ENCODE data around the gene RRM1.
"Not testable (repeated sequence)": the region's sequence is repeated elsewhere in the genome, so short reads cannot be mapped to it uniquely, and the experiment has no call there.

RRM1 gene

DNA sequence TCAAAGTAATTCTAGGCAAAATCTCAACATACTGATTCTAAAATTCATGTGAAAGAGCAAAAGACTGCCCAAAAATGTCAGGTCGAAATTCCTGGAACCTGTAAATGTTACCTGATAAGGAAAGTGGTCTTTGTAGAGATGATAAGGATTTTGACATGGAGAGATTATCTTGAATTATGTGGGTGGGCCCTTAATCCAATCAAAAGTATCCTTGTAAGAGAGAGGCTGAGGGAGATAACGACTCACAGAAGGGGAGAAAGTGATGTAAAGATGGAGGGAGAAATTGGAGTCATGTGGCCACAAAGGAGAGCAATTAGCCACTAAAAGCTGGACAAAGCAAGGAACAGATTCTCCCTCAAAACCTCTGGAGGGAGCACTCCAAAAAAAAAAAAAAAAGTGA lies 20.5 kb downstream of the RRM1 start:
- Histone ChIP-seq H3K9me3 (no peaks in the 10 kb centered on the region), H3K4me3 (ENCODE audit: low read depth, low read length) (no peak overlapping the region), H3K36me3 (no peaks in the 10 kb centered on the region; the same call in 1 of the 2 replicates), H3K27me3 (no peaks in the 10 kb centered on the region), H3K4me1 (no peaks in the 10 kb centered on the region)
- DNase-seq = no peak
- TF ChIP-seq, protein P1, sequence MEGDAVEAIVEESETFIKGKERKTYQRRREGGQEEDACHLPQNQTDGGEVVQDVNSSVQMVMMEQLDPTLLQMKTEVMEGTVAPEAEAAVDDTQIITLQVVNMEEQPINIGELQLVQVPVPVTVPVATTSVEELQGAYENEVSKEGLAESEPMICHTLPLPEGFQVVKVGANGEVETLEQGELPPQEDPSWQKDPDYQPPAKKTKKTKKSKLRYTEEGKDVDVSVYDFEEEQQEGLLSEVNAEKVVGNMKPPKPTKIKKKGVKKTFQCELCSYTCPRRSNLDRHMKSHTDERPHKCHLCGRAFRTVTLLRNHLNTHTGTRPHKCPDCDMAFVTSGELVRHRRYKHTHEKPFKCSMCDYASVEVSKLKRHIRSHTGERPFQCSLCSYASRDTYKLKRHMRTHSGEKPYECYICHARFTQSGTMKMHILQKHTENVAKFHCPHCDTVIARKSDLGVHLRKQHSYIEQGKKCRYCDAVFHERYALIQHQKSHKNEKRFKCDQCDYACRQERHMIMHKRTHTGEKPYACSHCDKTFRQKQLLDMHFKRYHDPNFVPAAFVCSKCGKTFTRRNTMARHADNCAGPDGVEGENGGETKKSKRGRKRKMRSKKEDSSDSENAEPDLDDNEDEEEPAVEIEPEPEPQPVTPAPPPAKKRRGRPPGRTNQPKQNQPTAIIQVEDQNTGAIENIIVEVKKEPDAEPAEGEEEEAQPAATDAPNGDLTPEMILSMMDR (IDR thresholded peaks at IDR 0.05; ENCODE audit: low read depth, low read length) = no peak

DNA sequence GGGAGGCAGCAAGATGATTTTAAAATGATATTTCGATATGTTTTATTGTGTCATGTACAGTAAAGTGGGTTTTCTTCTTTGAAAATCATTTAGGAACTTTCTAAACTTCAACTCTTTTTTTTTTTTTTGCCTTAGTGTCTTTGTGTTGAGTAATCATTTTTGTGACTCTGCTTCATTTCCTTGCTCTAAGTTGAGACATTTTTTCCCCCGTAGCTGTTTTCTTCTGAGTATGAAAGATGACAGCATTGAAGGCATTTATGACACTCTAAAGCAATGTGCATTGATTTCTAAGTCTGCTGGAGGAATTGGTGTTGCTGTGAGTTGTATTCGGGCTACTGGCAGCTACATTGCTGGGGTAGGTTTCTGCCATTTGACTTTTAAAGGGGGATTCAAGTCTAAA lies 23.5 kb downstream of the RRM1 start:
- TF ChIP-seq, protein P1 (IDR thresholded peaks at IDR 0.05; ENCODE audit: low read depth, low read length) = no peak
- Histone ChIP-seq H3K4me3 (ENCODE audit: low read depth, low read length) (no peak overlapping the region), H3K9me3 (no peaks in the 10 kb centered on the region), H3K4me1 (no peaks in the 10 kb centered on the region), H3K36me3 (peaks cover 8% of the 10 kb centered on the region), H3K27me3 (no peaks in the 10 kb centered on the region)
- no peak for DNase-seq

DNA sequence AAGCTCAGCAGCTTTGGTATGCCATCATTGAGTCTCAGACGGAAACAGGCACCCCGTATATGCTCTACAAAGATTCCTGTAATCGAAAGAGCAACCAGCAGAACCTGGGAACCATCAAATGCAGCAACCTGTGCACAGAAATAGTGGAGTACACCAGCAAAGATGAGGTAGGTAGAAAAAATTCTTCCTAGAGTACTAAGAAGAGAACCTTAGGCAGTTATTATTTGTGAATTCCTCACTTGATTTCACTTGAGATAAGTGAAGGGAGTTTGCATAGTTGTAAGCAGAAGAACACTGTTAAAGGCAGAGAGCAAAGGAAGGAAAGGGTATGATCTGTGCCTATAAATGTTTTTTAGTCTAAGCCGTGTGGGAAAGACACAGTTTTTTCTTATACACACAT lies 28.6 kb downstream of the RRM1 start:
- Histone ChIP-seq H3K27me3 (no peaks in the 10 kb centered on the region), H3K9me3 (no peaks in the 10 kb centered on the region), H3K36me3 (peaks cover 16% of the 10 kb centered on the region), H3K4me3 (ENCODE audit: low read depth, low read length) (no peak overlapping the region), H3K4me1 (no peaks in the 10 kb centered on the region)
- DNase-seq = no peak
- TF ChIP-seq, protein P1 (IDR thresholded peaks at IDR 0.05; ENCODE audit: low read depth, low read length) = no peak

DNA sequence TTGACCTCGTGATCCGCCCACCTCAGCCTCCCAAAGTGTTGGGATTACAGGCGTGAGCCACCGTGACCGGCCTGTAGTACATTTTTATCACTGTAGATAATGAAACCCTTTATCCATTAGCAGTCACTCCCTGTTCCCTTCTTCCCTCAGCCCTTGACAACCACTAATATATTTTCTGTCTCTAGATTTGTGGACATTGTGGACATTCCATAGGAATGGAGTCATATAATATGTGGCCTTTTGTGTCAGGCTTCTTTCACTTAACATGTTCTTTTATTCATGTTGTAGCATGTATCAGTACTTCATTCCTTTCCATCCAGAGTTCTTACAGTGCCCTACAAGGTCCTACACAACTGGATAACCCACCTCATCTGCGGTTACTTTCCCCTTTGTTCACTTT lies 30.5 kb downstream of the RRM1 start:
- peaks cover 16% of the 10 kb centered on the region; the same call in 1 of the 2 replicates for H3K36me3 ChIP-seq
- no peaks in the 10 kb centered on the region for H3K4me1 ChIP-seq
- no peaks in the 10 kb centered on the region for H3K9me3 ChIP-seq
- TF ChIP-seq, protein P1 (IDR thresholded peaks at IDR 0.05; ENCODE audit: low read depth, low read length) = no peak
- DNase-seq = no peak
- H3K4me3 ChIP-seq (ENCODE audit: low read depth, low read length) = no peak overlapping the region
- no peaks in the 10 kb centered on the region for H3K27me3 ChIP-seq

DNA sequence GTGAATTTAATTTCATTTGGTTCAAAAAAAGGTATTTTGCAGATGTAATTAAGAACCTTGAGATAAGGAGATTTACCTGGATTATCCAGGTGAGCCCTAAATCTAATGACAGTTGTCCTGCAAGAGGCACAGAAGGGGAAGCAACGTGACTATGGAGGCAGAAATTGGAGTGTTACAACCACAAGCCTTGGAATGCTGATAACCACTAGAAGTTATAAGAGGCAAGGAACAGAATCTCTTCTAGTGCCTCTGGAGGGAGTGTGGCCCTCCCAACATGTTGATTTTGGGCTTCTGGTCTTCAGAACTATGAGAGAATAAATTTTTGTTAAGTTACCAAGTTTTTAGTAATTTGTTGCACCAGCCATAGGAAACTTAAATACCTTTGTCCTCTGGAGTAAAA lies 32.8 kb downstream of the RRM1 start:
- Histone ChIP-seq H3K4me1 (no peaks in the 10 kb centered on the region), H3K36me3 (peaks cover 9% of the 10 kb centered on the region), H3K27me3 (no peaks in the 10 kb centered on the region), H3K4me3 (ENCODE audit: low read depth, low read length) (no peak overlapping the region), H3K9me3 (no peaks in the 10 kb centered on the region)
- DNase-seq = no peak
- TF ChIP-seq, protein P1 (IDR thresholded peaks at IDR 0.05; ENCODE audit: low read depth, low read length) = no peak

DNA sequence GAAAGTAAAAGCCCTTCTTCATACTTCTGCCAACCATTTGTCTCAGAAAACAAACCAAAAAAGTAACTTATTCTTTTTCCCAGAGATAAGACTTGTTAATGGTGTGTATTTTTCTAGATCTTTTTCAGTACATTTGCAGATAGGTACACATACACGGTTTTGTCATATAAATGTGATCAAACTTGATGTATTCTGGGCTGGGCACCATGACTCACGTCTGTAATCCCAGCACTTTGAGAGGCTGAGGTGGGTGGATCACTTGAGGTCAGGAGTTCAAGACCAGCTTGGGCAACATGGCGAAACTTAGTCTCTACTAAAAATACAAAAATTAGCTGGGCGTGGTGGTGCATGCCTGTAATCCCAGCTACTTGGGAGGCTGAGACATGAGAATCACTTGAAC lies 35.6 kb downstream of the RRM1 start:
- H3K4me1 ChIP-seq; H3K27me3 ChIP-seq; DNase-seq; H3K4me3 ChIP-seq (ENCODE audit: low read depth, low read length); H3K9me3 ChIP-seq; H3K36me3 ChIP-seq: not testable (repeated sequence)

DNA sequence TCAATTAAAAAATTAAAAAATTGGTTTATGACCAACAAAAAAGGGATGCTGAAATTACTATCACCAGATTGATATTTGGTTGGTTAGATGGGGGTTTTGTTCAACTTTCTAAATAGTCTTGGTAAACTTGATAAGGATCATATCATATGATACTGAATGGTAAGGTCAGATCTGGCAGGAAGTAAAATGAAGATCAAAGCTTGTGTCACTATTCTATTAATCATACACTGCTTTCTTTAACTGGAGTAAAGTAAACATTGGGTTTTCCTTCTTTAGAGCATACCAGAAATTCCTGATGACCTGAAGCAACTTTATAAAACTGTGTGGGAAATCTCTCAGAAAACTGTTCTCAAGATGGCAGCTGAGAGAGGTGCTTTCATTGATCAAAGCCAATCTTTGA lies 40.2 kb downstream of the RRM1 start:
- Histone ChIP-seq H3K9me3 (no peaks in the 10 kb centered on the region), H3K36me3 (peaks cover 11% of the 10 kb centered on the region), H3K4me1 (no peaks in the 10 kb centered on the region), H3K27me3 (no peaks in the 10 kb centered on the region), H3K4me3 (ENCODE audit: low read depth, low read length) (no peak overlapping the region)
- TF ChIP-seq, protein P1 (IDR thresholded peaks at IDR 0.05; ENCODE audit: low read depth, low read length) = no peak
- DNase-seq = no peak

Data from BE2C (cell line).